PFSK-1 (cell line): ENCODE measurements around the gene GZF1.

Source experiments
- FOXP2 ChIP-seq: optimal IDR thresholded peaks from 2 replicates; pipeline ENCODE3; 2011; ENCODE audit warnings: borderline replicate concordance, control low read depth, inconsistent platforms; ENCODE audit not compliant: insufficient read depth; ENCODE audit errors: extremely low read length, extremely low read depth
- POLR2AphosphoS5 ChIP-seq: IDR thresholded peaks from 2 replicates; pipeline ENCODE4 v1.6.1; 2012; ENCODE audit warnings: low read depth, mild to moderate bottlenecking, control low read depth, low read length, moderate library complexity
- REST ChIP-seq, 2 experiments: IDR thresholded peaks; 2 replicates each; pipeline versions ENCODE4 v1.6.1 to v1.8.0; 2011 to 2012; ENCODE audit warnings: low read depth in 2 of 2, low read length in 2 of 2, control low read depth in 1 of 2, inconsistent platforms in 1 of 2, mild to moderate bottlenecking in 1 of 2, moderate library complexity in 1 of 2; ENCODE audit not compliant: insufficient read depth in 1 of 2
- SIN3A ChIP-seq: IDR thresholded peaks from 2 replicates; pipeline ENCODE4 v1.6.1; 2012; ENCODE audit warnings: mild to moderate bottlenecking, low read length, moderate library complexity, borderline replicate concordance; ENCODE audit not compliant: insufficient read depth
- TAF1 ChIP-seq: IDR thresholded peaks from 2 replicates; pipeline ENCODE4 v1.6.1; 2012; ENCODE audit warnings: low read length, control low read depth, borderline replicate concordance; ENCODE audit not compliant: insufficient read depth

Gene GZF1

GRCh38 chr20:23316626-23317025, 45.4 kb upstream of the GZF1 start:
- TF ChIP-seq POLR2AphosphoS5: no peak
- no peak for TF ChIP-seq REST (IDR thresholded peaks at IDR 0.05; ENCODE audit: insufficient read depth in 1 of 2, low read depth in 2 of 2, low read length in 2 of 2)
- TF ChIP-seq FOXP2: no peak
- TF ChIP-seq TAF1: no peak
- TF ChIP-seq SIN3A: no peak

- TF ChIP-seq REST (IDR thresholded peaks at IDR 0.05; ENCODE audit: insufficient read depth in 1 of 2, low read depth in 2 of 2, low read length in 2 of 2): no peak
- no peak for TF ChIP-seq TAF1
- TF ChIP-seq SIN3A: no peak
- TF ChIP-seq POLR2AphosphoS5: no peak
- no peak for TF ChIP-seq FOXP2
Observed at GRCh38 chr20:23317081-23317480, 44.9 kb upstream of the GZF1 start.

- TF ChIP-seq FOXP2 (no peak), SIN3A (no peak), REST (IDR thresholded peaks at IDR 0.05; ENCODE audit: insufficient read depth in 1 of 2, low read depth in 2 of 2, low read length in 2 of 2) (no peak), POLR2AphosphoS5 (no peak), TAF1 (no peak)
Observed at GRCh38 chr20:23318347-23318746, 43.6 kb upstream of the GZF1 start.

GRCh38 chr20:23320317-23320716, 41.7 kb upstream of the GZF1 start:
- TF ChIP-seq TAF1 (no peak), POLR2AphosphoS5 (no peak), SIN3A (no peak), FOXP2 (no peak), REST (IDR thresholded peaks at IDR 0.05; ENCODE audit: insufficient read depth in 1 of 2, low read depth in 2 of 2, low read length in 2 of 2) (no peak)

- TF ChIP-seq TAF1 (no peak), POLR2AphosphoS5 (no peak), SIN3A (no peak), FOXP2 (no peak), REST (IDR thresholded peaks at IDR 0.05; ENCODE audit: insufficient read depth in 1 of 2, low read depth in 2 of 2, low read length in 2 of 2) (no peak)
Observed at GRCh38 chr20:23325107-23325506, 36.9 kb upstream of the GZF1 start.
